Measurements from ENCODE around the gene SKAP1.

DNA sequence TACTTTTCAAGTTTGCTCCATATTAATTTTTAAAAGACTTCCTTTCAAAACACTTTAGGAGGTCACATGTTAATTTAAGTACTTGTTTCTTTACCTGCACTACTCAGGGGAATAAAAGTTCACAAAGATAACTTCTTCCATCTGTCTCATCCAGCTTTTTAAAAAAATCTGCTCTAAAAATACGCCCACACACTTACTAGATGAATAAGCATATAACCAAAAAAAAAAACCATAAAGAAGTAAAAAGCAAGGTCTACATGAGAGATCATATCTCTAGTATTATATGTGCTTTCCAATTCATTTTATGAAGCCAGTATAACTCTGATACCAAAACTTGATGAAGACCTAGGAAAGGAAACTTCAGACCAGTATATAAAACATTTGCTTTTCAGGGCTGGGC, 17.2 kb downstream of the SKAP1 start:
- TF ChIP-seq CTCF (IDR thresholded peaks at IDR 0.05; ENCODE audit: low read length) = no peak
- no peak for TF ChIP-seq EZH2 (optimal IDR thresholded peaks at IDR 0.05; ENCODE audit: low read depth, low read length)
